NCI-H2107 treated with DMSO at 0.1 percent for 48 hours (cell line): ENCODE data around the gene WDR53.
"Not testable (repeated sequence)": the region's sequence is repeated elsewhere in the genome, so short reads cannot be mapped to it uniquely, and the experiment has no call there.

Experiments
- DNase-seq: peaks from one replicate; lab custom pipeline; 2025; ENCODE audit not compliant: unreplicated experiment; lab: John Stamatoyannopoulos, UW

WDR53 gene

DNA sequence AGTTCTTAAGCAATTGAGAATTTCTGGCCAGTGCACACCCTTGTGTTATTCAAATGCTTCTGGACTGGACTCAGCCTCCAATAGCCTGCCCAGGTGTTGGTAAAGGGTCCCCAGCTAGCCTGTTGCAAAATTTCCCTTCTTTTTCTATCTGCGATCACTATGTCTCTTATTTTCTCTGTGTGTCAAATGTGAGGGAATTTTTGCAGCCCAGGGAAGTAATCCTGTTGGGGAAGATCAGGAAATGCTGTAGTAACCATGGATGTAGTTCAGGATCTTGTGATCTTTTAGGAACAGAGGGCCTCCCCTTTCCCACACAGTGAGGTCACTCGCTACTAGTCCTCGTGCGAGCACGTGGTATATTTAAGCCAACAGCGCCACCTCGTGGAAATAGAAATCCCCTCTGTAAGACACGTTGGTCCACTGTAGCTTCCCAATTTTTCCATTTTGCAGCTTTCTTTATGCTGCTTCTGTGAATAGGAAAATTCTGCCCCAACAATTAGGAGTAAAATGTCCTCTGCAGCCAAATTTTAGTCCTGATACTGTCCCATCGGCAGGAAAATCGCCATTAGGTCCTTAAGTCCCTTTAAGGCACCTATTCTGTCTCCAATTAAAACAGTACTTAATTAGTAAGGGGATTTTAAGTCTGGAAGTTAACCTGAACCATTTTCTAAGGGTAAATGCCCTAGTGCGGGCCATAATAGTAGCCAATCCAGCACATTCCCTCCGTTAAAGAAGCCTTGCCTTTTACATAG, 49.2 kb downstream of the WDR53 start:
- DNase-seq = peak; percentile 28

GRCh38 chr3:196517919-196518318, 50.4 kb downstream of the WDR53 start:
- no peak for DNase-seq

GRCh38 chr3:196517162-196517800, 51.1 kb downstream of the WDR53 start:
- DNase-seq = no peak

DNA sequence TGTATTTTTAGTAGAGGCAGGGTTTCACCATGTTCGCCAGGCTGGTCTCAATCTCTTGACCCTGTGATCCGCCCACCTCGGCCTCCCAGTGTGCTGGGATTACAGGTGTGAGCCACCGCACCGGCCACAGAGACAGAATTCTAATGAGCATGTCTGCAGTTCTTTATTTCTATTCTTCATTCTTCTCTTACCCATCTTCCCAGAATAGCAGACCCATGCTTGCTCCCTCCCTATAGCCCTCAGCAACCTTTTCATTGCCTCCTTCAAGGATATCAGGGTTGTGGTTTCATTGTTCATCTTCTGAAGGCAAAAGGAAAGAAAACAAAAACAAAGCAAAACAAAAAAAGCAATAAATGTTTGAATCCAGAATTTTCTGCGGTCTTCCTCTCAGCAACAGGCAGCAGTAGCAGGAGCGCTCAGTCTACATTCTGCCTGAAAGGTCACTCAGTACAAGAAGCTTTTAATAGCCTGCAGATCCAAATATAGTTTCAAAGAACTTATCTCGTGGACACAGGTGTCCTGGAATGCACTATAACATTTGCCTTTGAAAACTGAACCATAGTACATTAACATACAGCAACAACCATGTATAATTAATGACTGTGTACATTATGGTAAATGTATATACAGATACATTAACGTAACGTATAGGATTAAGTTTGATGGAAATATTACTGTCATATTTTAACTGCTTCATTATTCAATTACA, 53.3 kb downstream of the WDR53 start, which contains the start of gene SMCO1:
Gene SMCO1 (minus strand): TSS at position 434 of the 709 bp plus-strand sequence. CDS start 137 bp downstream, at position 297.
- no peak for DNase-seq

GRCh38 chr3:196514350-196514716, 54.0 kb downstream of the WDR53 start:
- no peak for DNase-seq

DNA sequence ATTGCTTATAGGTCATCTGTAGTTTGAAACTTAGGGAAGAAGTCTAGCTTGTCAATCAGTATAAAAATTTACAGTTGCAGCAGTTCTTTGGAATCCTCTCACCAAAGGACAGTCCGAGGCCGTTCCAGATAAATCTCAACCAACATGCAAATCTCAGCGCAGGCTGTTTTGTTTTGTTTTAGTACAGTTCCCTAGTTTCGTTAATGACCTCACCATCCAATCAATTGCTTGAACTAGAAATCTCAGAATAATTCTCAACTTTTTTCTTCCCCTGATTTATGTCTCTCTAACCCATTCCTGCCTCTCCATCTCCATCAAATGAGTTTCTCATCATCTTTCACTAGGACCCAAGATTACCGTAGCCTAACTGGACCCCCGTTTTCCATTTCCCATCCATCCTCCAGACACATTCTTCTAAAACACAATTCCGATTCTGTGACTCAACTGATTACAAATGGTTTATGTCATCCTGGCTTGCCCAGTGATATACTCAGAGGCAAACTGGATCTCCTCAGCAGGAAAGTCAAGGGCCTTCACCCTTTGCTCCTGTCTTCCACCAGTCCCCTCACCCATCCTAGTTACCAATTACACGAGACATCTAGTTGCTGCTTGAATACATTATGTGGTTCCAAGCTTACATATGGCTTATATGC, 54.5 kb downstream of the WDR53 start:
- DNase-seq = no peak

- not testable (repeated sequence) for DNase-seq
These were observed 56.5 kb downstream of the WDR53 start for GRCh38 chr3:196511646-196512425.

DNA sequence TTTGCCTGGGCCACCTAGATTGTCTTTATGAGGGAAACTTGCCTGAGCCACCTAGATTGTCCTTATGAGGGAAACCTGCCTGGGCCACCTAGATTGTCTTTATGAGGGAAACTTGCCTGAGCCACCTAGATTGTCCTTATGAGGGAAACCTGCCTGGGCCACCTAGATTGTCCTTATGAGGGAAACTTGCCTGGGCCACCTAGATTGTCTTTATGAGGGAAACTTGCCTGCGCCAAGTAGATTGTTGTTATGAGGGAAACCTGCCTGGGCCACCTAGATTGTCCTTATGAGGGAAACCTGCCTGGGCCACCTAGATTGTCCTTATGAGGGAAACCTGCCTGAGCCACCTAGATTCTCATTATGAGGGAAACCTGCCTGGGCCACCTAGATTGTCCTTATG, 57.2 kb downstream of the WDR53 start:
- not testable (repeated sequence) for DNase-seq

DNA sequence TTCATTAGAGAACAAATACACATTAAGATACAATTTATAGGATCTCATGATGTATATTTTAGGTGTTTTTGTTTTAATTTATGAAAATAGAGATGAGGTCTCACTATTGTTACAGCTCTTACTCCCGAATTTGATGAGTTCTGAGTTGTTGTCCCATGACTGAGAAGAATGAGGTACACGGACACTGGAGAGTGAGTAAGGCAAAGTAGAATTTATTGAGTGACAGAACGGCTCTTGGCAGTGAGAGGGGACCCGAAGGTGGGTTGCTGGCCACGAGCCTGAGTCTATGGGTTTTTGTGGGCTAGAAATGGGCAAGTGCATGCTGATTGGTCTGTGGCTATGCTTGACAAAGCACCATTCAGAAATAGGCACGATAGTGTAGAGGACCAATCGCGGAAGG, 61.7 kb downstream of the WDR53 start:
- no peak for DNase-seq

GRCh38 chr3:196504556-196504955, 63.8 kb downstream of the WDR53 start:
- DNase-seq = no peak
